ENCODE data around the gene CLEC18B.

DNA sequence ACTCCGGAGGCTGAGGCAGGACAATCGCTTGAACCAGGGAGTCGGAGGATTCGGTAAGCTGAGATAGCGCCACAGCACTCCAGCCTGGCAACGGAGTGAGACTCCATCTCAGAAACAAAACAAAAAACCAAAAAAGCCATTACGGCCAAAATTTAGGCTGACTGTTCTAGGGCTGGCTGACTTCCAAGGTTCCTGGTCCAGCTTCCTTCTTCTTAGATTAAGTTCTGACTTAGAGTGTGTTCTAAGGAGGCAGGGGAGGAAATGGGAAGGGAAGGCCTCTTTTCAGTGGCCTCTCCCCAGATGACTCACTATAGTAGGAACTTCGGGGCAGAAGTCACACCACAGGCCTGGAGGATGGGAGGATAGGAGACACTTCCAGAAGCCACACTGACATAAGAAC lies 27.7 kb upstream of the CLEC18B start:
- TF ChIP-seq CTCF (IDR thresholded peaks at IDR 0.05; ENCODE audit: insufficient read depth, low read depth, low read length) (no peak), EZH2 (IDR thresholded peaks at IDR 0.05; ENCODE audit: insufficient read depth, low read length) (no peak)

Measured in astrocyte (in vitro differentiated cells and primary cell).